NCI-H345 treated with DMSO at 0.1 percent for 48 hours (cell line): ENCODE measurements around the gene ATG10.
"Not testable (repeated sequence)": the region's sequence is repeated elsewhere in the genome, so short reads cannot be mapped to it uniquely, and the experiment has no call there.

Source experiments
- DNase-seq: peaks from one replicate; lab custom pipeline; 2025; ENCODE audit not compliant: unreplicated experiment; lab: John Stamatoyannopoulos, UW

Gene ATG10

DNA sequence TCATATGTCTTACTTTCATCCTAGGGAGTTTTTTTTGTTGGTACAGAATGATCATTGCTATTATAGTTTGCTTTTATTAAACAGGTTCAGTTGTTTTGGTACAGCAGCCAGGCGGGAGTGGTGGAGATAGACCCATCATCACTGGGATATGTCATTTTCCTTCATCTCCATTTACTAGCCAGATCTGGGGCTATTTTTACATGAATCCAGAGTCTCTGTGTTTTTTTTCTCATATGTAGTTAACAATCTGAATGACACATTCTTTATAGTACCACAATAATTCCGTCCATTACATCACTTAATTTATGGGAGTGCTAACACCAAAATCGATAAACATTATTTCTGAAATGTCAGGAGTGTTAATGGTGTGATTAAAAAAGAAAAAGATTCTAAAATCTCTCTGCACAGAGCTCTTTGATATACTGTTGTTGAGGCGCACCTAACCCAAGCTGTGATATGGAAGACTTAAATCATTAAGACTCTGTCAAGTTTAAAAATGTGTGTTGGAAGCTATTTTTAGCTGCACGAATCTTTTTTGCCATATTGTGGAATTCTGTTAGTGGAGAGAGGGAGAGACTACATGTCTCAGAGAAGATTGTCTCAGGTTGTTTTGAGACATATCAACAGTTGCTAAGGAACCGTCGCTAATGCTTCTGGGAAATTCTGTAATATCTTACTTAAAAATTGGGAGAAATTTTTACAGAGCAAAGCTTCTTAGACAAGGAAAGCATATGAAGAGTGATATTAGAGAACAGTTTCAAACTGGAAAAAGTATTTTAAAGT lies 246.7 kb downstream of the ATG10 start:
- no peak for DNase-seq

DNA sequence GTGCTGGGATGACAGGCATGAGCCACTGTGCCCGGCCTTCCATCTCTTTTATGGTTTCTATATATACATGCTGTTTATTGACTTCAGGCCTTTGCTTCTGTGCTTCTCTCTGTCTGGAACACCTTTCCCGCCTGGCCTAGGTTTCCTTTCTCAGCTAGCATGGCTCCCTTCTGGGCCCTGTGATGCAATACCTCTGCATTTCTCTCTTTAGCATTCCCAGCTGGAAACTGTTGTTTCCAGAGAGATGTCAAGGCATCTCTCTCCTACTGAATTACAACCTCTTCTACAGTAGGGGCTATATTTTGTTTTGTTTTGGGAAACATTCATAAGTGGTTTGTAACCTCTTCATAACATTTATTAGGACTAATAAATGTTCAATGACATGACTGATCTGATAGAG lies 249.2 kb downstream of the ATG10 start:
- no peak for DNase-seq

DNA sequence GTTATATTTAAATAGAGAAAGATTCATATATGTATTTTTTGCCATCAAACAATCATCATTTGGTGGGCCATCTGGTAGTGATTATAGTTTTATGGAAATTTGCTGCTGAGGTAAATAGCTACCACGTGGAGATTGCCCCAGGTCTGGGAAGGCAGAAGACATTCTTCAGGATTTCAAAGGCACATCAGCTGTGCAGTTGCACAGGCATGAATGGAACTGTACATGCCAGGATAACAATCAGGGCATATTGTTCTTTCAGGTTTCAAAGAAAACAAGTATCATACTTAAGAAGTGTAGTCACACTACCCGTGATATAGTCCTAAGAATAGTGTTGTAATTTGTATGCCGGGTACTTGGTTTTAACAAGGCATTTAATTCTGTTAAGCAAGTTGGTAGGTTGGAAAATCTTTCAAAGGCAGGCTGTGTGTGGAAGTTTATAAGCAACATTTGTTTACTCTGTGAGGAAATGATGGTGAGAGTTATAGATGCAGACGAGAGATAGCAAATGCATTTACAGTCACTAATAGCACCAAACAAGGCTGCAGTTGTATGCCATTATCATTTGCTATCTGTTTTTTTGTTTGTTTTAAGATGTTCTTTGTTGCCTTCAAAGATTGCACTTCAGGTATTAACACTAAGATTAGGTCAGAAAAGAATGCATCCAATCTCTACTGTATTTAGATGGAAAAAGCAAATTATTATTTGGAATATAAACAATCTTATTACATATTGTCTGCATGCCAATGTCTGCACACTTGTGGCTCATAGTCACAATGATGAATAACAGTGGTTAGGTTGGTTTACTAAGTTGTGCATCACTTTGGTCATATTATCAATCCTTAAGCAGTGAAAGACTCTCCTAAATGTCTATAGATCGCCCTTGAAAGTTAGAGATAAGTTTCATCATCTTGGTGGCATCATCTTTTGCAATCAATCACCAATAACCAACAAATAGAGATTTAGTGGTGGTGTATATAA lies 251.1 kb downstream of the ATG10 start:
- DNase-seq, result no peak

DNA sequence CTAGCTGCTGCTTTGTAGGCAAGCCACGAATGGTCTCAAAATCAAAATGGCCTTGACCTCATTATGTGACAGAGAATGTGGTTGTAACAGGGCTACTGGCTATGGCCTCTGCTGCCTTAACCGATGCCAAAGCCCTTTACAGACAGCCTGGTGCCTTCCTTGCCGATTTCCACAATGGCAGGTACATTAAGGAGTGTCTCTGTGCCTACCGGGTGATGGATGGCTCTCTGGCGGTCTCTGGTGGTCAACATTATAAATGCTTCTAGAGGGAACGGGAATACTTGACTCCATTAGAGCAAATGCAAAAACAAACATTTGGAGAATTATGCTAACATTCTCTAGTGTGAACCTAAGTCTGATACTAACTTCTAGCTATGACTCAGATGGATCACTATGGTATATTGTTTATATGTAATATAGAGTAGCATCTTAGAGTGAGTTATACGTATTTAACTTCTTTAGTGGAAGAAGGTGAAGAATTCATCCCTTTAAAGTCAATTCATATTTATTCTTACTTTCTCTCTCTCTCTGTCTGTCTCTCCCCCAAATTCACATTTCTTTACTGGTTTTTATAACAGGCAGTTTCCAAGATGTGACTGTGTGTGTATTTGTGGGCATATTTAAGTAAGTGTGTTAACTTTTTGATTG lies 253.8 kb downstream of the ATG10 start:
- DNase-seq, result peak; percentile 12

DNA sequence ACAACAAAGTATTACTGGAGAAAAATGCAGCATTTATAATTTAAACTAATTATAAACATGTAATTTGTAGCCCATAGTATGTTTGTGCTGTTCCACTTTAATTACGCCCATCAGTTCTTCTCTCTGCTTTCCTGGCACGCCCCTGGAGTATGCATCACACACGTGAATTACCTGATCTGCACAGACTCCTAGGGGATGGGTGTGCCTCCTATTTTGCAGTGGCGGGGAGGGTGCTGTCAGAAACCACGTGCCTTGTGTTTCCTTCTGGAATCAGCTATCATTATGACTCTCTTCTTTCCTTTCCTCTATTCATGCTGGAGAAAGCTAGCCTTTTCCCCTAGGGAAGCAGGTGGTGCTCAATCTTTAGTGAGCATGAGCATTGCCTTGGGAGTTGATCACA lies 263.1 kb downstream of the ATG10 start:
- DNase-seq, result no peak

DNA sequence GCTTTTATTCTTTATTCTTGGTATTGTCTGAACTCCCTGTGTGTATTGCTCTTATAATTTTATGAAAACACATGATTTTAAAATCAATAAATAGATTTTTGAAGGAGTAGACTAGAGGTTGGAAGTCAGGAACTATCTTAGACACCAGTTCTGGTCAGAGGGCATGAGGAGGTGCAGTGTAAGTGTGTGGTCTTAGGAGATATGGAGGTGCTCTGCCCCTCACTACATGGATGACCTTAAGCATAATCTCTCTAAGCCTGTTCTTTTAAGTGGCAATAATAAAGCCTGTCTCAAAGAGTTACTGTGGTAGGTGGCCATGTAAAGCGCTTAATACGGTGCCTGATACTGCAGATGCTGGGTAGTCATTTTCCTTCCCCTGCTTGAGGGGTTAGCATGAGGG lies 272.3 kb downstream of the ATG10 start:
- no peak for DNase-seq

DNA sequence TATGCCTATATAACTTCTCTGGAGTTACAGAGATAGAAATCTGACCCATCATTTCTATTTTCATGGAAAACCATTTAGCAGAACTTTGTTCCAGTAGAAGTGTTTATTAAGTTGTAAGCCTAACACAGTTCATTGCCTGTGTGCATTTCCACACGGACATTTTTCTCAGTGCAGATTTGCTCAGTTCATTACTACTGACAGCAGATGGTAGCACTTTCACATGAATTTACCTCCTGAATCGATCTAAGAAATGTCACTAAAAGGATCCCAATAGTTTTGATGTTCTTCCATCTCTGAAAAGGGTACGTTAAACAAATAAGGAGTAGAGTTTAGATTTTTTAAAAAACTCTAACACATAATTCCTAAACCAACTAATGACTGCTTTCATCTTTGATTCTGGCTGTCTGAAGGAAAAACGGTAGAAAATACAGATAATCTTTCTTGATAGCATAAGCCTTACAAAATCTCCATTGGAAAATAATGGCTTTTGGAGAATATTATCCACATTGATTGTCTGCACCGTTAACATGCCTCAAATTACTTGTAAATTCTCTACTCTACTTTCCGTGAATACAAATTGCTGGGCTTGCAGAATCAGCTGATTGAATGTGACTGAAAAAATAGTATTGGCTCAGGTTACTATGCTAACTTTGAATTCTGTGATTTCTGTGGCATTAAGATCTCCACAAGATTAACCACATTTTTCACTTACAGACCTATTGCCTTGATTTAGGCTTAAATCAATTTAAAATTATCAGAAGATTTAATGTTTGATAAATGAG lies 273.2 kb downstream of the ATG10 start:
- no peak for DNase-seq

DNA sequence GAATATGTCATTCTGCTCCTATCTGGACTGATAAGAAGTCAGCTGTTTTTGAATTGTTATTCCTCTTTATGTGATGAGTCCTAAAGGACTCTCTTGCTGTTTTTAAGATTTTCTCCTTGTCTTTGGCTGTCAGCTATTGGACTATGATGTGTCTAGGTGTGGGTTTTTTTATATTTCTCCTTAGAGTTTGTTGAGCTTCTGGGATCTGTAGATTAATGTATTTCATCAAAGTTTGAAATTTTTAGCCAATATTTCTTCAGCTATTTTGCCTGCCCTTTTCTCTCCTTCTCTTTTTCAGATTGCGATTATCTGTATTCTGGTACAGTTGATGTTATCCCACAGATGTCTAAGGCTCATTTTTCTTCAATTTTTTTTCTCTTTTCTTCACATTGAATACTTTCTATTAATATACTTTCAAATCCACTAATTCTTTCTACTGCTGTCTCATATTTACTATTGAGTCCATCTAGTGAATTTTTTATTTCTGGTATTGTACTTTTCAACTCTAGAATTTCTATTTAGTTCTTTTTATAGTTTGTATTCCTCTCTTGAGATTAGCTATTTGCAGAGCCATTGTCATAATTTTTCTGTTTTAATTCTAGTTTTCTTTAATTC lies 275.2 kb downstream of the ATG10 start:
- no peak for DNase-seq

DNA sequence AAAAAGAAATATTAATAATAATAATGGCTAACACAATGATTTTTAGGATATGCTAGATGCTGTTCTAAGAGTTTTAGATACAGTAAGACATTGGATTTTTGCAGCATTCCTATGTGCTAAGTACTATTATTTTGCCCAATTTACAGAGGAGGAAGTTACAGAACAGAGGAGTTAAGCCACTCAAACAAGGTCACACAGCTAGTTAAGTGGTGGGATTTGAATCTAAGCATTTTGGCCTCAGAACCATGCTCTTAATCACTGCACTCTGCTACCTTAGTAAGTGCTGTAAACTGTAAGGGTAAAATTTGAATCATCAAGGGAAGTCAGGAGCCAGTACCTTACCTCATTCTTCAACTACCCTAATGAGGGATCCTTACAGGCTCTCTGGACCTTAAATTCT lies 280.9 kb downstream of the ATG10 start:
- no peak for DNase-seq

DNA sequence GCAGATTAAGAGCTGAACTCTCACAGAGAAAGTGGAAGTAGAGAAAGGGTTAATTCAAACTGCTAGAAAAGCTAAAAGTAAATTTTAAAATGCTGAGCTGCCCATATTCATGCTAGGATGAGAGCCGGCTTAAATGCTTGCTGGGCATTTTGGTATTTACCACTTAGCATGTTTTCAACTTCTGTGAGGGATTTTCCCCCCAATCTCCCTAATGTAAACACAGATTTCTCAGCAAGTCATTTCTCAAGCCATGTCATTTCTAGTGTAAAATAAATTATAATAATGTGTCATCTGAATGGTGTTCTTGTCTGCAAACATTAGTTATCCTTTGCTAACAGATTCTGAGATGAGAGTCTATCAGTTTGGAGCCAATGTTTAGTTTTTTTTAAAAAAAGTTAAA lies 284.0 kb downstream of the ATG10 start:
- DNase-seq, result no peak

DNA sequence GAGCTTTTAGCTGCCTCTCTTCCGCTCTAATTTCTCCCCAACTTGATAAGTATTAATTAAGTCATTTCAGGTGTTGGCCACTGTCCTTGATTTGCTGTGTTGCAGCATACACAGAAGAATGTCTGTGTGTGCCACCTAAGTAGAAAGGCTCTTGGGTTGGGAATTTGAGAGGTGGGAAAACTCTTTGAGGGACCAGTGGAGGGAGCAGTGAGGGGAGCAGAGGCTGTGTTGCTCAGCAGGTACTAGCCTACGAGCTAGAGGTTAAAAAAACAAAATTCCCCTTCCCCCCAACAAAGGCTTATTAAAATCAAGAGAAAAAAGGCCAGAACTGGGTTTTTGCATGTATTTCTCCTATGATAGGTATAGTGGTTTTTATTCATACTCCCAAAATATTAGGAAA lies 285.4 kb downstream of the ATG10 start:
- no peak for DNase-seq

DNA sequence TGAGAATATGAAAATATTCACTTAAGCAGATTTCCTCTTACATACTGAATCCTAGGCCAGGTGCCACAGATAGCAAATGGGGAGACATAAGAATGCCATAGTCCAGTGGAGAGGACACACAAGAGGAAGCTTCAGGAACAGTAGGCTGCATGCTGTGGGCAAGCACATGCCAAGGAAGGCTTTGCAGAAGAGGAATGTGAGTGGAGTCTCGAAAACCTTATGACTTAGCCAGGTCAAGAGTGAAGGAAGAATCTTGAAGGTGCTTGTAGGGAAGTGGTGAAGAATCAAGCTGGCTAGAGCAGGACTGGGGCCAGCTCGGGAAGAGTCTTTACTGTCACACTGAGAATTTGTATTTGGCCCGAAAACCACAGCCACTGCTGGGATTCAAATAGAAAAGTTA lies 285.9 kb downstream of the ATG10 start:
- no peak for DNase-seq

DNA sequence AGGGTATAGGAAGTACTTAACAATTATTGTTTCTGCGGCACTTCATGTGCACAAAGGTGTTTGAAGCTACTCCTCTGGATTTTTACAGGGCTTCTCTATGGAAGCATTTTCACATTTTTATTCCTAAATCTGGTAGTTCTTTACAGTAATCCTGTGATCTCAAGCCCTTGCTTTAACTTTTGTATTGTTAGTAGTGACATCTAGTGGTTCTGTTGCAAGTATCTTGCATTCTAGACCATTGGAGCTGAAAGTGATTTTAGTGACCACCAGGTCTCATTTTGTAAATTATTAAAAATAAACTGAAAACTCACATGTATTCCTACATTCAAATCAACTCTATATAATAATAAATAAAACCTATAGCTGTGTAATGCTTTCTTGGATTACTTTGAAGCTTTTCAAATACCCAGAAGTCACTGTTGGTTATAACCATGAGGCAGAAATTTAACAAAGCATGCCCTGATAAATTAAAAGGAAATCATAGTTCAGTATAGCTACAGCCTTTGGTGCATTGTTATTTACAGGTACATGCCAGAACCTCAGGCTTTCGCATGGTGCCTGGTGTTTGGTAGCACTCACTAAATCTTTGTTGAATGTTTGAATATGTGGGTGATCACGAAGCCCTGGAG lies 287.5 kb downstream of the ATG10 start:
- DNase-seq, result no peak

DNA sequence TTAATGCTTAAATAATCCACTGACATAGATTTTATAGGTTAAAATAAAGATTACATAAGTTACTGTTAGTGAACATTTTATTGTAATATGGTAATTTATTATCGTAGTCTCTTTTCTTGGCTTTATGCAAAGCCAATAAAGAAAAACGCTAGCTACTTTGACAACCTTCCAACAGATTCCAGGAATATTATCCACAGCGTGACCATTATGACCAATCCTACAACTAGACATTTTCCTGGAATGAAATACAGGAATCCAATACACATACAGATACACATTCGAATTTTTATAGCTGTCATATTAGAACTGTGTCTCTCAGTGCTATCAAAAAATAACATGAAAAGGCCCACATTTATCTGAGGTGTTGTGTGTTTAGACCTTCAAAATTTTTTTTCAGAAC lies 293.2 kb downstream of the ATG10 start:
- no peak for DNase-seq

DNA sequence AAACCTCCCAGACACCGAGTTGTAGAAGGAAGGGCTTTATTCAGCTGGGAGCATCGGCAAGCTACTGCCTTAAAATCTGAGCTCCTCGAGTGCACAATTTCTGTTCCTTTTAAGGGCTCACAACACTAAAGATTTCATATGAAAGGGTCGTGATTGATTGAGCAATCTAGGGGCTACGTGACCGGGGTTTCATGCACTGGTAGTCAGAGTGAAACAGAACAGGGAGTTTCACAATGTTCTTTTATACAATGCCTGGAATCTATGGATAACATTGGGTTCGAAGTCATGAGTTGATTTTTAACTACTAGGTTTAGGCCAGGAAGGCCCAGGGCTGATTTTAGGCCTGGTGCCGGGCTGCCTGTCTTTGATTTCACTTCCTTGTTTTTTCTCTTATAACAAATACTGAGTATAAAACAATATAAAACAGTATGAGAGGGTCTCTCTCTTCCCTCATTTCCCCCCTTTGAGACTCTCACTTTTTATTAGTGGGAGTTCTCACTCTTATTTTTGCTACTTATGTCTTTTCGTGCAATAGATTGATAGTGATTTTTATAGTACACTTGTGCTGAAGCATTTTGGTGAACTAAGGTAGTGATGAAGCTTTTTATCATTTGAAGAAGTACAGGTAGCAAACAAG lies 295.6 kb downstream of the ATG10 start:
- DNase-seq, result not testable (repeated sequence)

DNA sequence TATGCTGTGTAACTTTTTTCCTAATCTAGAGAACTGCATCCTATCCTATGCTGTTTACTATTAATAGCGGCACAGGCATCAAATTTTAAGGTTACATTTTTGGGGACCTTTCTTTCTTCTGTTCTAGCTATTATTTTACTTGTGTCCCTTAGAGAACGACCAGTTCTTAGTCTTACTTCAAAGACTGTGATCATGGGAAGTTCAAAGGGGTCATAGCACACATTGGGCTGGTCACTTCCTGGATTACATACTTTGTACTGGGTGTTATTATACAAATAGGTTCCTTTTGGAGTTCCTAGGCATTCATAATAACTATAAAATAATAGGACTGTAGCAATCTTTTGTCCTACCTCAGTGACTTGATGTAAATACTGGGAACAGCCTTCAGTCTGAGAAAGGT lies 297.5 kb downstream of the ATG10 start:
- DNase-seq, result not testable (repeated sequence)

DNA sequence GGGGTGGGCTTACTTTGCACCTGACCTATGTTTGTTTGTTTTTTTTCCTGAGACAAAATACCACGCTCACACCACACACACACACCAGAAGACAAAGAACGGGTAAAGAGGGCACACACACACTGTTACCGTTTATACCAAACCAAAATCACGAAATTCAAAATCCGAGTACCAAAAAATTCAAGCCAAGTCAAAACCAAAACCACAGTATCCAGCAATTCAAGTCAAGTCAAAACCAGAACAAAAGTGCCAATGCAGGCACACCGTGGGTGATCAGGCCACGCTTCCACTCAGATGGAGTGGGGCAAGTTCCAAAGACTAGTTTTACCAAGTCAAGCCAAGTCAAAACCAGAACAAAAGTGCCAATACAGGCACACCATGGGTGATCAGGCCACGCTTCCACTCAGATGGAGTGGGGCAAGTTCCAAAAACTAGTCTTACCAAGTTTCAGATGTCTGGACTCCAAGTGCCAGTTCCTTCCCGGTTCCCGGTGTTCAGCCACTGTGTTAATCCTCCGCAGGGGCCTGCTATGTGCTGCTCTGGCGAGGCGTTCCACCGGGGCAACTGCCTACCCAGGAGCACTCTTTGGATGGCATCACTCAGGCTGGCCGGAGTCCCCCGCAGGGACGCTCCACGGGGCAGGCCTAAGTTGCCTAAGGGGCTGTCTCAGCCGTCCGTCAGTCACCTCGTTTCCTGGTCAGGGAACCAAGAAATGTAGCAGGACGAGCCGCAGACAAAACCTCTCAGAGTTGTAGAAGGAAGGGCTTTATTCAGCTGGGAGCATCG lies 300.9 kb downstream of the ATG10 start:
- not testable (repeated sequence) for DNase-seq

DNA sequence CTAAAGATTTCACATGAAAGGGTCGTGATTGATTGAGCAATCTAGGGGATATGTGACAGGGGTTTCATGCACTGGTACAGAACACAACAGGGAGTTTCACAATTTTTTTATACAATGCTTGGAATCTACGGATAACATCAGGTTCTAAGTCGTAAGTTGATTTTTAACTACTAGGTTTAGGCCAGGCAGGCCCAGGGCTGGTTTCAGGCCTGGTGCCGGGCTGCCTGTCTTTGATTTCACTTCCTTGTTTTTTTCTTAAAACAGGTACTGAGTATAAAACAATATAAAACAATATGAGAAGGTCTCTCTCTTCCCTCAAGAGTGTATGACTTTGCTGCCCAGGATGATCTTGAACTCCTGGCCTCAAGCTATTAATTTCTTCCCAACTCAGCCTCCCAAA lies 301.6 kb downstream of the ATG10 start:
- not testable (repeated sequence) for DNase-seq
